WTC11 (cell line): ENCODE data around the gene IRF3. TPM values are rescaled to one million over a fixed set of nuclear protein-coding genes. Genes with fewer than 3 reads are reported as not detected.

Source experiments
- ARID4B ChIP-seq: sonication (generic); formaldehyde crosslinking; IDR thresholded peaks from 2 replicates; pipeline ENCODE4 v1.8.0; 2023; ENCODE audit warnings: missing genetic modification reagents, mild to moderate bottlenecking, borderline replicate concordance
- E2F4 ChIP-seq: sonication (generic); formaldehyde crosslinking; IDR thresholded peaks from 2 replicates; pipeline ENCODE4 v1.8.1; 2022; ENCODE audit warnings: low read depth, mild to moderate bottlenecking, moderate library complexity, missing genetic modification reagents, borderline replicate concordance
- E2F5 ChIP-seq: sonication (generic); formaldehyde crosslinking; IDR thresholded peaks from 2 replicates; pipeline ENCODE4 v1.8.1; 2022; ENCODE audit warnings: mild to moderate bottlenecking, moderate library complexity, missing genetic modification reagents
- ELF4 ChIP-seq: sonication (generic); formaldehyde crosslinking; IDR thresholded peaks from 2 replicates; pipeline ENCODE4 v1.8.1; 2022; ENCODE audit warnings: low read depth, mild to moderate bottlenecking, moderate library complexity, missing genetic modification reagents
- FOXP4 ChIP-seq: sonication (generic); formaldehyde crosslinking; IDR thresholded peaks from 2 replicates; pipeline ENCODE4 v1.8.0; 2022; ENCODE audit warnings: mild to moderate bottlenecking, missing genetic modification reagents
- GRHL2 ChIP-seq: fragments of 250-450 bp; sonication (Bioruptor Pico); IDR thresholded peaks from 2 replicates; pipeline ENCODE4 v1.8.0; 2022; ENCODE audit warnings: mild to moderate bottlenecking, moderate library complexity; ENCODE audit not compliant: insufficient replicate concordance, severe bottlenecking
- JUN ChIP-seq: sonication (generic); formaldehyde crosslinking; IDR thresholded peaks from 2 replicates; pipeline ENCODE4 v1.8.0; 2023; ENCODE audit warnings: mild to moderate bottlenecking, missing genetic modification reagents
- MYBL2 ChIP-seq: sonication (generic); formaldehyde crosslinking; IDR thresholded peaks from 2 replicates; pipeline ENCODE4 v1.8.1; 2023; ENCODE audit warnings: mild to moderate bottlenecking, moderate library complexity, missing genetic modification reagents
- NFE2L1 ChIP-seq: sonication (generic); formaldehyde crosslinking; IDR thresholded peaks from 2 replicates; pipeline ENCODE4 v1.8.1; 2023; ENCODE audit warnings: missing genetic modification reagents
- OVOL2 ChIP-seq: fragments of 250-450 bp; sonication (Bioruptor Pico); IDR thresholded peaks from 2 replicates; pipeline ENCODE4 v1.9.0; 2021; ENCODE audit warnings: mild to moderate bottlenecking, borderline replicate concordance
- PRRX2 ChIP-seq: fragments of 250-450 bp; sonication (Bioruptor Pico); IDR thresholded peaks from 2 replicates; pipeline ENCODE4 v1.8.0; 2021; ENCODE audit warnings: mild to moderate bottlenecking
- SP1 ChIP-seq: sonication (generic); formaldehyde crosslinking; conservative IDR thresholded peaks from 2 replicates; pipeline ENCODE4 v1.8.1; 2022; ENCODE audit warnings: missing genetic modification reagents
- STAT6 ChIP-seq: sonication (generic); formaldehyde crosslinking; conservative IDR thresholded peaks from 2 replicates; pipeline ENCODE4 v1.8.1; 2023; ENCODE audit warnings: mild to moderate bottlenecking, low read depth, missing genetic modification reagents, moderate library complexity
- TEAD1 ChIP-seq: sonication (generic); formaldehyde crosslinking; IDR thresholded peaks from 2 replicates; pipeline ENCODE4 v1.8.0; 2022; ENCODE audit warnings: mild to moderate bottlenecking, missing genetic modification reagents
- TP53 ChIP-seq: sonication (generic); formaldehyde crosslinking; IDR thresholded peaks from 2 replicates; pipeline ENCODE4 v1.8.1; 2023; ENCODE audit warnings: mild to moderate bottlenecking, missing genetic modification reagents
- USF1 ChIP-seq: sonication (generic); formaldehyde crosslinking; IDR thresholded peaks from 2 replicates; pipeline ENCODE4 v1.8.0; 2022; ENCODE audit warnings: mild to moderate bottlenecking, missing genetic modification reagents
- ZNF138 ChIP-seq: sonication (generic); formaldehyde crosslinking; conservative IDR thresholded peaks from 2 replicates; pipeline ENCODE4 v1.8.1; 2022; ENCODE audit warnings: mild to moderate bottlenecking, moderate library complexity, missing genetic modification reagents
- ZNF532 ChIP-seq: fragments of 250-450 bp; sonication (Bioruptor Pico); IDR thresholded peaks from 2 replicates; pipeline ENCODE4 v1.9.0; 2021; ENCODE audit warnings: mild to moderate bottlenecking, borderline replicate concordance
- ZSCAN18 ChIP-seq: fragments of 250-450 bp; sonication (Bioruptor Pico); IDR thresholded peaks from 2 replicates; pipeline ENCODE4 v2.1.2; 2022; ENCODE audit warnings: mild to moderate bottlenecking, moderate library complexity
- total RNA-seq: library from RNA; stranded (reverse); gene quantifications from 3 replicates; pipeline ENCODE4 v1.2.3, GENCODE V29; 2021

The IRF3 gene
- total RNA-seq, 1 experiment from 2014 or later, result 165 TPM

GRCh38 chr19:49677231-49677900 lies 11.7 kb upstream of the IRF3 start, which contains the start of gene PRMT1 (continued):
- TF ChIP-seq JUN (peak; percentile 78; the same call in 1 of the 2 replicates), E2F4 (no peak), OVOL2 (CRISPR knock-in tag) (no peak), STAT6 (CRISPR knock-in tag) (0 out of 2 replicates have a peak, but pooled peaks have one; percentile 43), ZSCAN18 (no peak), E2F5 (CRISPR knock-in tag) (peak; percentile 66), MYBL2 (no peak), PRRX2 (CRISPR knock-in tag) (0 out of 2 replicates have a peak, but pooled peaks have one; percentile 45), ARID4B (CRISPR knock-in tag) (peak; percentile 89; the same call in 1 of the 2 replicates), TP53 (CRISPR knock-in tag) (0 out of 2 replicates have a peak, but pooled peaks have one; percentile 43), NFE2L1 (peak; percentile 63; the same call in 1 of the 2 replicates), ZNF138 (peak; percentile 86; the same call in 1 of the 2 replicates), ZNF532 (no peak), TEAD1 (CRISPR knock-in tag) (peak; percentile 56), USF1 (CRISPR knock-in tag) (peak; percentile 86), ELF4 (CRISPR knock-in tag) (no peak), FOXP4 (0 out of 2 replicates have a peak, but pooled peaks have one; percentile 29), GRHL2 (no peak), SP1 (CRISPR knock-in tag) (no peak; the same call in 1 of the 2 replicates)
